ENCODE data around the gene GCH1.

GCH1 gene

GRCh38 chr14:54902521-54903420 is at the start of gene GCH1:
TSS of gene GCH1 (minus strand) at chr14:54902826. CDS start at chr14:54902663, 163 bp downstream.
- TF ChIP-seq GATA2 (IDR thresholded peaks at IDR 0.05; ENCODE audit: low read depth, low read length) (no peak), GATA3 (IDR thresholded peaks at IDR 0.05; ENCODE audit: low read depth, low read length) (no peak)

GRCh38 chr14:54947230-54947629 is 44.6 kb upstream of the GCH1 start:
- no peak for TF ChIP-seq GATA3 (IDR thresholded peaks at IDR 0.05; ENCODE audit: low read depth, low read length)
- TF ChIP-seq GATA2 (IDR thresholded peaks at IDR 0.05; ENCODE audit: low read depth, low read length), result no peak

GRCh38 chr14:54946500-54946899 is 43.9 kb upstream of the GCH1 start:
- TF ChIP-seq GATA3 (IDR thresholded peaks at IDR 0.05; ENCODE audit: low read depth, low read length) (no peak), GATA2 (IDR thresholded peaks at IDR 0.05; ENCODE audit: low read depth, low read length) (no peak)

- TF ChIP-seq GATA2 (IDR thresholded peaks at IDR 0.05; ENCODE audit: low read depth, low read length) (no peak), GATA3 (IDR thresholded peaks at IDR 0.05; ENCODE audit: low read depth, low read length) (no peak)
Measured at GRCh38 chr14:54944737-54945391, 42.2 kb upstream of the GCH1 start.

- TF ChIP-seq GATA2 (IDR thresholded peaks at IDR 0.05; ENCODE audit: low read depth, low read length), result no peak
Measured at GRCh38 chr14:54942913-54943312, 40.3 kb upstream of the GCH1 start.

GRCh38 chr14:54936816-54937215 is 34.2 kb upstream of the GCH1 start:
- TF ChIP-seq GATA3 (IDR thresholded peaks at IDR 0.05; ENCODE audit: low read depth, low read length), result no peak
- TF ChIP-seq GATA2 (IDR thresholded peaks at IDR 0.05; ENCODE audit: low read depth, low read length), result no peak

GRCh38 chr14:54935958-54936357 is 33.3 kb upstream of the GCH1 start:
- TF ChIP-seq GATA3 (IDR thresholded peaks at IDR 0.05; ENCODE audit: low read depth, low read length), result no peak
- TF ChIP-seq GATA2 (IDR thresholded peaks at IDR 0.05; ENCODE audit: low read depth, low read length), result no peak

- TF ChIP-seq GATA2 (IDR thresholded peaks at IDR 0.05; ENCODE audit: low read depth, low read length) (no peak), GATA3 (IDR thresholded peaks at IDR 0.05; ENCODE audit: low read depth, low read length) (no peak)
Measured at GRCh38 chr14:54935100-54935499, 32.5 kb upstream of the GCH1 start.

GRCh38 chr14:54933006-54933405 is 30.4 kb upstream of the GCH1 start:
- TF ChIP-seq GATA2 (IDR thresholded peaks at IDR 0.05; ENCODE audit: low read depth, low read length) (no peak), GATA3 (IDR thresholded peaks at IDR 0.05; ENCODE audit: low read depth, low read length) (no peak)

GRCh38 chr14:54931598-54932340 is 29.1 kb upstream of the GCH1 start:
- TF ChIP-seq GATA3 (IDR thresholded peaks at IDR 0.05; ENCODE audit: low read depth, low read length) (peak; percentile 59), GATA2 (IDR thresholded peaks at IDR 0.05; ENCODE audit: low read depth, low read length) (peak; percentile 69)

- TF ChIP-seq GATA3 (IDR thresholded peaks at IDR 0.05; ENCODE audit: low read depth, low read length), result no peak
- no peak for TF ChIP-seq GATA2 (IDR thresholded peaks at IDR 0.05; ENCODE audit: low read depth, low read length)
Measured at GRCh38 chr14:54931101-54931500, 28.5 kb upstream of the GCH1 start.

- TF ChIP-seq GATA3 (IDR thresholded peaks at IDR 0.05; ENCODE audit: low read depth, low read length), result peak; percentile 30; the same call in 1 of the 2 replicates
- TF ChIP-seq GATA2 (IDR thresholded peaks at IDR 0.05; ENCODE audit: low read depth, low read length), result peak; percentile 70
Measured at GRCh38 chr14:54929556-54929955, 26.9 kb upstream of the GCH1 start.

- TF ChIP-seq GATA2 (IDR thresholded peaks at IDR 0.05; ENCODE audit: low read depth, low read length), result no peak
- TF ChIP-seq GATA3 (IDR thresholded peaks at IDR 0.05; ENCODE audit: low read depth, low read length), result no peak
Measured at GRCh38 chr14:54928216-54928615, 25.6 kb upstream of the GCH1 start.

GRCh38 chr14:54927551-54927950 is 24.9 kb upstream of the GCH1 start:
- TF ChIP-seq GATA2 (IDR thresholded peaks at IDR 0.05; ENCODE audit: low read depth, low read length) (no peak), GATA3 (IDR thresholded peaks at IDR 0.05; ENCODE audit: low read depth, low read length) (no peak)
